ENCODE measurements around the gene C1orf226. TPM values are rescaled to one million over a fixed set of nuclear protein-coding genes. Genes with fewer than 3 reads are reported as not detected.

C1orf226 gene
- total and polyA plus RNA-seq, 2 experiments from 2014 or later, result 2.8 to 6.6 TPM

DNA sequence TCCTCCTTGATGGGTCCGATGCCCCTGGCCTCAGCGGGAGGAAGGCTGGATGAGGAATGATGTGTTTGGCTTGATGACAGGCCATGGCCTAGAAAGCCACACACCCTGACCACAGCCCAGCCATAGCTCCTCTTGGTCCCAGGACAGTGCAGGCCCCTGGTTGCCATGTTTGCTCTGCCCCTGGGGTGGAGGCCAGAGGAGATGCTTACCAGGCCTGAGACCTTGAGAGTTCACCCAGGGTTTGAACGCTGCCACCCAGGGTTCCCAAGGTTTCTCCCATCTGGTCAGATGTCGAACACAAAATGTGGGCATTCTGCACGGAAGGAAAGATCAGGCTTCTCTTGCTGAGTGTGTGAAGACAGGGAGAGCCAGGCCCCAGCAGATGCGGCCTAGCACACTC lies 2.6 kb downstream of the C1orf226 start:
- Histone ChIP-seq H3K79me2 (no peaks in the 10 kb centered on the region), H3K4me1 (ENCODE audit: insufficient read depth) (peaks cover 22% of the 10 kb centered on the region), H3K27ac (no peak overlapping the region), H4K20me1 (ENCODE audit: insufficient read depth, poor library complexity, severe bottlenecking) (no peaks in the 10 kb centered on the region), H3K27me3 (no peaks in the 10 kb centered on the region), H3K9me2 (replicated peaks; ENCODE audit: insufficient read depth) (no peaks in the 10 kb centered on the region), H3K4me2 (no peak overlapping the region), H3K9me3 (ENCODE audit: low read depth) (no peaks in the 10 kb centered on the region), H2AFZ (no peak overlapping the region), H3K36me3 (replicated peaks; ENCODE audit: insufficient read depth, low read depth) (no peaks in the 10 kb centered on the region), H3K4me3 (no peak overlapping the region)
- TF ChIP-seq EZH2phosphoT487 (IDR thresholded peaks at IDR 0.05; ENCODE audit: low read depth, severe bottlenecking, unreplicated experiment), result no peak
- TF ChIP-seq, protein P1, sequence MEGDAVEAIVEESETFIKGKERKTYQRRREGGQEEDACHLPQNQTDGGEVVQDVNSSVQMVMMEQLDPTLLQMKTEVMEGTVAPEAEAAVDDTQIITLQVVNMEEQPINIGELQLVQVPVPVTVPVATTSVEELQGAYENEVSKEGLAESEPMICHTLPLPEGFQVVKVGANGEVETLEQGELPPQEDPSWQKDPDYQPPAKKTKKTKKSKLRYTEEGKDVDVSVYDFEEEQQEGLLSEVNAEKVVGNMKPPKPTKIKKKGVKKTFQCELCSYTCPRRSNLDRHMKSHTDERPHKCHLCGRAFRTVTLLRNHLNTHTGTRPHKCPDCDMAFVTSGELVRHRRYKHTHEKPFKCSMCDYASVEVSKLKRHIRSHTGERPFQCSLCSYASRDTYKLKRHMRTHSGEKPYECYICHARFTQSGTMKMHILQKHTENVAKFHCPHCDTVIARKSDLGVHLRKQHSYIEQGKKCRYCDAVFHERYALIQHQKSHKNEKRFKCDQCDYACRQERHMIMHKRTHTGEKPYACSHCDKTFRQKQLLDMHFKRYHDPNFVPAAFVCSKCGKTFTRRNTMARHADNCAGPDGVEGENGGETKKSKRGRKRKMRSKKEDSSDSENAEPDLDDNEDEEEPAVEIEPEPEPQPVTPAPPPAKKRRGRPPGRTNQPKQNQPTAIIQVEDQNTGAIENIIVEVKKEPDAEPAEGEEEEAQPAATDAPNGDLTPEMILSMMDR (IDR thresholded peaks at IDR 0.05; ENCODE audit: poor library complexity), result no peak
- WGBS (ENCODE audit: low lambda C conversion rate, missing lambda C conversion rate), result 96% methylated on average over 6 of the region's 6 CpGs
- no peak for DNase-seq (ENCODE audit: low spot score)

DNA sequence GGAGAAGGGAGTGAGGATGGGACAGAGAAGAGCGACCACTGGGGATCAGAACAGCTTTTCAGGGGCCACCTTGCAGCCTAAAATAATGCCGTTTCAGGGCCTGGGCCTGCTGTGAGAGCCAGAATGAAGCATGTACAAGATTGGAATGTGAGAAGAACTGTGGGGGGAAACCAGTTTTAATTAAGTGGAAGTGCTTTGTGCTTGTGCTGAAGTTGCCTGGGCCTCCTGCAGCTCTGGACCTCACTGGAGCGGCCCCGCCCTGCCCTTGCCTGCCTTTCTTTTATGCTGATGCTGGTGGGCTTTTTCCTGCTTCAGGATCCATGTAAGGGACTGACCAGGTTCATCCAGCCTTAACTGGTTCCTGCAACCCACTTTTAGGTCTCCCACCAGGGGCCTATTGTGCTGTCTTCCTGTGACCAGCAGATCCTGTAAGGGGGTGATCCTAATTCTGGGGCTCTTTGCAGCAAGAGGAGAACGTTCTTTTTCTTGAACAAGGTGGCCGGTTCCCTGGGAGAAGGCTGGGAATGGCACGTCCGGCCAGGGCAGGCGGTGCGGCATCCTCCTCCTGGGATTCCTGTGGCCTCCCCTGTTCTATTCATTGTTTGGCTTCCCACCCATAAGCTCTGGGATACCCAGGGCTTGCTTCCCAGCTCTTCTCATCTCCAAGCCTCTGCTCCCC lies 3.2 kb downstream of the C1orf226 start:
- Histone ChIP-seq H3K27me3 (no peaks in the 10 kb centered on the region), H2AFZ (no peak overlapping the region), H3K9me2 (replicated peaks; ENCODE audit: insufficient read depth) (no peaks in the 10 kb centered on the region), H3K4me1 (ENCODE audit: insufficient read depth) (peaks cover 27% of the 10 kb centered on the region), H3K4me3 (no peak overlapping the region), H4K20me1 (ENCODE audit: insufficient read depth, poor library complexity, severe bottlenecking) (no peaks in the 10 kb centered on the region), H3K79me2 (no peaks in the 10 kb centered on the region), H3K9me3 (ENCODE audit: low read depth) (no peaks in the 10 kb centered on the region), H3K4me2 (no peak overlapping the region), H3K36me3 (replicated peaks; ENCODE audit: insufficient read depth, low read depth) (no peaks in the 10 kb centered on the region), H3K27ac (no peak overlapping the region)
- DNase-seq (ENCODE audit: low spot score), result no peak
- 96% methylated on average over 10 of the region's 10 CpGs for WGBS (ENCODE audit: low lambda C conversion rate, missing lambda C conversion rate)
- no peak for TF ChIP-seq EZH2phosphoT487 (IDR thresholded peaks at IDR 0.05; ENCODE audit: low read depth, severe bottlenecking, unreplicated experiment)
- TF ChIP-seq EZH2 (IDR thresholded peaks at IDR 0.05; ENCODE audit: borderline replicate concordance), result no peak
- TF ChIP-seq, protein P1 (IDR thresholded peaks at IDR 0.05; ENCODE audit: poor library complexity), result no peak

DNA sequence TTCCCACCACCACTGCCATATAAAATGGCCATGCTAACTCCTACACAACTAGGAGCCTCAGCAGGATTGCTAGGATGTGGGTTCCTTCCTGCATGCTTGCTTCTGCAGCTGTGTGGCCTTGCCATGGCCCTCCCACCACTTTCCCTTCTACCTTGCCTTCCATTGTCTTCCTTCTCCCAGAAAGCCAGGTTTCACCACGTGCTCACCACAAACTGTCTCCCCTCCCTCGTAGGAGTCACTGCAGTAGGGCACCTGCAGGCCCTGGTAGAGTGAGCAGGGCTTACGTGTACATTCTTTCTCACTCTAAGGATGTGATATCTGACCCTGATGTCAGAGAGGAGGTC lies 3.7 kb downstream of the C1orf226 start:
- WGBS (ENCODE audit: low lambda C conversion rate, missing lambda C conversion rate), result 82% methylated on average over 3 of the region's 3 CpGs
- no peaks in the 10 kb centered on the region for H3K79me2 ChIP-seq
- no peaks in the 10 kb centered on the region for H4K20me1 ChIP-seq (ENCODE audit: insufficient read depth, poor library complexity, severe bottlenecking)
- no peak overlapping the region for H3K27ac ChIP-seq
- TF ChIP-seq, protein P1 (IDR thresholded peaks at IDR 0.05; ENCODE audit: poor library complexity), result no peak
- no peak for TF ChIP-seq EZH2 (IDR thresholded peaks at IDR 0.05; ENCODE audit: borderline replicate concordance)
- TF ChIP-seq EZH2phosphoT487 (IDR thresholded peaks at IDR 0.05; ENCODE audit: low read depth, severe bottlenecking, unreplicated experiment), result no peak
- no peaks in the 10 kb centered on the region for H3K27me3 ChIP-seq
- H3K9me2 ChIP-seq (replicated peaks; ENCODE audit: insufficient read depth), result no peaks in the 10 kb centered on the region
- peaks cover 29% of the 10 kb centered on the region for H3K4me1 ChIP-seq (ENCODE audit: insufficient read depth)
- H3K9me3 ChIP-seq (ENCODE audit: low read depth), result no peaks in the 10 kb centered on the region
- H3K4me3 ChIP-seq, result no peak overlapping the region
- no peak for DNase-seq (ENCODE audit: low spot score)
- H2AFZ ChIP-seq, result no peak overlapping the region
- no peaks in the 10 kb centered on the region for H3K36me3 ChIP-seq (replicated peaks; ENCODE audit: insufficient read depth, low read depth)
- H3K4me2 ChIP-seq, result no peak overlapping the region

Data from hepatocyte (in vitro differentiated cells).